T-cell (primary cell): ENCODE results near the gene HECW1. TPM values are rescaled to one million over a fixed set of nuclear protein-coding genes. Genes with fewer than 3 reads are reported as not detected.
A peak's percentile ranks its signal among the peaks of the same experiment; 100 is the strongest.

Experiments
- ATAC-seq, 4 experiments: fragments of 200-7000 bp in 3 of 4; fragments of 150-1000 bp in 1 of 4; cut with Tn5 transposase; replicated peaks in 1 of 4; 1 replicate in 3 of 4; 2 replicates in 1 of 4; pipeline ENCODE4 v1.10.0; 2021; ENCODE audit warnings: moderate library complexity in 3 of 4, mild to moderate bottlenecking in 2 of 4, moderate number of reproducible peaks in 1 of 4
- CTCF ChIA-PET, 2 donors: fragments of 300-600 bp; sonication (Branson Sonifier 250); formaldehyde crosslinking; loops; one replicate each; lab custom pipeline; 2022; ENCODE audit warnings: antibody characterized with exemption in 2 of 2; lab: Charles Lee
- POLR2A ChIA-PET, 2 donors: fragments of 300-600 bp; sonication (Branson Sonifier 250); formaldehyde crosslinking; loops; one replicate each; lab custom pipeline; 2022; ENCODE audit warnings: antibody characterized with exemption in 2 of 2; lab: Charles Lee
- DNase-seq, 35 experiments: peaks; one replicate each; pipeline versions ENCODE4 v3.0.0 to v3.0.0-alpha.2; 2013 to 2023
- H3K27ac ChIP-seq: one replicate; pipeline ENCODE4 v1.5.1; 2013; ENCODE audit warnings: low read length
- H3K27me3 ChIP-seq, 2 experiments: replicated peaks in 1 of 2; 1 replicate in 1 of 2; 2 replicates in 1 of 2; pipeline versions ENCODE4 v1.6.1 to v1.7.0; 2013; ENCODE audit warnings: low read length in 1 of 2, mixed read lengths in 1 of 2; ENCODE audit not compliant: control insufficient read depth in 2 of 2, insufficient read depth in 2 of 2; ENCODE audit errors: extremely low read depth in 1 of 2
- H3K36me3 ChIP-seq, 2 donors: 1 replicate in 1 of 2; 2 replicates in 1 of 2; pipeline versions ENCODE4 v1.6.1 to v1.7.0; 2013; ENCODE audit warnings: low read length in 1 of 2; ENCODE audit not compliant: control insufficient read depth in 2 of 2, insufficient read depth in 1 of 2; ENCODE audit errors: extremely low read depth in 1 of 2
- H3K4me1 ChIP-seq, 2 experiments: 1 replicate in 1 of 2; 2 replicates in 1 of 2; pipeline versions ENCODE4 v1.6.1 to v1.7.0; 2013; ENCODE audit warnings: low read length in 2 of 2, mixed read lengths in 1 of 2; ENCODE audit not compliant: insufficient read depth in 2 of 2, control insufficient read depth in 1 of 2; ENCODE audit errors: extremely low read depth in 1 of 2
- H3K4me3 ChIP-seq, 2 donors: 1 replicate in 1 of 2; 2 replicates in 1 of 2; pipeline versions ENCODE4 v1.5.1 to v1.7.0; 2013; ENCODE audit warnings: mild to moderate bottlenecking in 2 of 2, low read length in 1 of 2, moderate library complexity in 1 of 2; ENCODE audit not compliant: control insufficient read depth in 1 of 2; ENCODE audit errors: extremely low read depth in 1 of 2
- H3K9me3 ChIP-seq: 2 replicates; pipeline ENCODE4 v1.7.0; 2013
- H3K27ac Mint-ChIP-seq, 2 donors: one replicate each; pipeline ENCODE4 v1.8.0; 2020 to 2021; ENCODE audit warnings: mild to moderate bottlenecking in 2 of 2, mixed read lengths in 2 of 2
- H3K27me3 Mint-ChIP-seq, 2 donors: one replicate each; pipeline ENCODE4 v1.8.0; 2021 to 2022; ENCODE audit warnings: mixed read lengths in 2 of 2
- H3K36me3 Mint-ChIP-seq: one replicate; pipeline ENCODE4 v1.8.0; 2021; ENCODE audit warnings: mixed read lengths
- H3K4me1 Mint-ChIP-seq, 3 donors: one replicate each; pipeline ENCODE4 v1.8.0; 2020 to 2022; ENCODE audit warnings: mixed read lengths in 3 of 3, mild to moderate bottlenecking in 1 of 3
- H3K4me3 Mint-ChIP-seq, 3 donors: one replicate each; pipeline ENCODE4 v1.8.0; 2020 to 2022; ENCODE audit warnings: mild to moderate bottlenecking in 3 of 3, mixed read lengths in 3 of 3, moderate library complexity in 3 of 3
- H3K9me3 Mint-ChIP-seq, 3 donors: one replicate each; pipeline ENCODE4 v1.8.0; 2020 to 2022; ENCODE audit warnings: mixed read lengths in 3 of 3
- WGBS: methylation state at CpG from one replicate; pipeline ENCODE4 v1.1.5; 2013; ENCODE audit warnings: missing lambda C conversion rate; ENCODE audit not compliant: insufficient coverage; 5-methylcytosine and 5-hydroxymethylcytosine counted together
- total RNA-seq, 35 experiments: library from RNA in 6 of 35; stranded (reverse) in 6 of 35; fragments of 120-200 nt in 1 of 35; gene quantifications; one replicate each; pipeline versions ENCODE4 v1.2.1 to v1.2.4 and lab custom pipeline; 2013 to 2026

HECW1 gene
- total RNA-seq, 5 donors from 2014 or later (not counting 1 experiment from before 2014, with no cell fraction given): not detected

DNA sequence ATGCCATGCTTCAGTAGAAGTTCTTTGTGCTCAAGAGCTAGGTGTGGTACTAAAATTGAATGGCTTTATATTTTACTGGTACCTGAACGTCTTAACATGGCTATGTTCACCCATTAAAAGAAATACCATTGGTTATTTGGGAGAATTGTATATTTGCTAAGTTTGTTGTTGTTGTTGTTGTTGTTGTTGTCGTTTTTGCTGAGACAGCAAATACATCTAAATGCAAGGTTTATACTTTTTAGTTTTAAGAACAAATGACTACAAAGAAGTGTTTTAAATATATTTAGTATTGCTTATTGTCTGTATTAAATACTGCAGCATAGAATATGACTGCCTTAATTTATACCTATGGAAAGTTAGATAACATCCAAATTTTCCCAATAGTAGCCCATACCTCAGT lies 66.9 kb downstream of the HECW1 start:
- no peak overlapping the region for H3K4me3 Mint-ChIP-seq
- ChIA-PET CTCF (no interaction called here), POLR2A (no interaction called here)
- peaks cover 0 to 8% (median 0%) of the 10 kb centered on the region in 3 donors for H3K9me3 Mint-ChIP-seq
- no peaks in the 10 kb centered on the region for H3K27me3 ChIP-seq
- H3K9me3 ChIP-seq: no peaks in the 10 kb centered on the region
- H3K27me3 Mint-ChIP-seq: peaks cover 2 to 17% of the 10 kb centered on the region in 2 donors
- H3K4me1 ChIP-seq: no peaks in the 10 kb centered on the region
- no peaks in the 10 kb centered on the region for H3K36me3 ChIP-seq
- H3K27ac Mint-ChIP-seq: no peak overlapping the region
- DNase-seq (no peak), ATAC-seq (no peak)
- no peaks in the 10 kb centered on the region for H3K4me1 Mint-ChIP-seq
- no peak overlapping the region for H3K4me3 ChIP-seq
- no peak overlapping the region for H3K27ac ChIP-seq
- WGBS: no CpG with 5 or more reads among the region's 2 CpGs
- H3K36me3 Mint-ChIP-seq: no peaks in the 10 kb centered on the region

DNA sequence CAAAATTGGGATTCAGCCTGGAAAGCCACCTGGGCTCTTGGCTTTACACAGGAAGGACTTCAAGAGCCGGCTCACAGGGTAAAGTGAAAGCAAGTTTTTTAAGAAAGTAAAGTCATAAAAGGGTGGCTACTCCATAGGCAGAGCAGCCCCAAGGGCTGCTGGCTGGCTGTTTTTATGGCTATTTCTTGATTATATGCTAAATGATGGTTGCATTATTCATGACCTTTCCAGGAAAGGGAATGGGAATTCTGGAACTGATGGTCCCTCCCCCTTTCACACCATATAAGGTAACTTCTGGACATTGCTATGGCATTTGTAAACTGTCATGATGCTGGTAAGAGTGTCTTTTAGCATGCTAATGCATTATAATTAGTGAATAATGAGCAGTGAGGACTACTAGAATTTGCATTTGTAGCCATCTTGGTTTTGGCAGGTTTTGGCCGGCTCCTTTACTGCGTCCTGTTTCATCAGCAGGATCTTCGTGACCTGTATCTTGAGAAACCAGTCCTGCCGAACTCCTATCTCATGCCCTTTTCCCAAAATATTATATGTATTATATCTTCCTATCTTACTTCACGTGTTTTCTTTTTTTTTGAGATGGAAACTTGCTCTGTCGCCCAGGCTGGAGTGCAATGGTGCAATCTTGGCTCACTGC lies 80.5 kb downstream of the HECW1 start:
- Histone ChIP-seq H3K36me3 (no peaks in the 10 kb centered on the region), H3K9me3 (no peaks in the 10 kb centered on the region), H3K27me3 (peaks cover 0 to 13% of the 10 kb centered on the region in 2 experiments), H3K4me1 (no peaks in the 10 kb centered on the region), H3K4me3 (no peak overlapping the region), H3K27ac (no peak overlapping the region)
- no peaks in the 10 kb centered on the region for H3K9me3 Mint-ChIP-seq
- no peak for DNase-seq
- POLR2A ChIA-PET: no interaction called here
- no peak overlapping the region for H3K4me3 Mint-ChIP-seq
- peaks cover 12 to 22% of the 10 kb centered on the region in 2 donors for H3K27me3 Mint-ChIP-seq
- H3K36me3 Mint-ChIP-seq: no peaks in the 10 kb centered on the region
- H3K27ac Mint-ChIP-seq: no peak overlapping the region
- no peaks in the 10 kb centered on the region for H3K4me1 Mint-ChIP-seq
- ATAC-seq: no peak
- CTCF ChIA-PET: no interaction called here
- WGBS: no CpG with 5 or more reads among the region's 7 CpGs

DNA sequence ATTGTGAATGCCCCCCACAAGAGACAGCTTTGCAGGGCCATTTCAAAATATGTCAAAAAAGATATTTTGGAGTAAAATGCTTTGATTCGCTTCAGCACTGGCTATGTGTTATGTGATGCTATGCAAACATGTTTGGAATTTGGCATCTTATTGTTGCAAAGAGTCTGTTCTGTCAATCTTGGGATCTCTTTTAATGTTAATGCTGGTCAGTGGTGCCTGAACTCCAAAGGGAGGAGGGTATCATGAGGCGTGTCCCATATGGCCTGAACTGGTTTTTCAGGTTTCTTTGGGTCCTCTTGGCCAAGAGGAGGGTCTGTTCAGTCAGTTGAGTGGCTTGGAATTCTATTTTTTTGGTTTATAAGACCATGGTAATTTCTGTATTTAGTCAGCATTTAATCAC lies 81.4 kb downstream of the HECW1 start:
- H3K4me3 Mint-ChIP-seq: no peak overlapping the region
- 85% methylated on average over 1 of the region's 2 CpGs for WGBS
- Histone ChIP-seq H3K9me3 (no peaks in the 10 kb centered on the region), H3K27ac (no peak overlapping the region), H3K27me3 (peaks cover 1 to 19% of the 10 kb centered on the region in 2 experiments), H3K4me1 (no peaks in the 10 kb centered on the region), H3K4me3 (no peak overlapping the region), H3K36me3 (no peaks in the 10 kb centered on the region)
- DNase-seq: no peak
- H3K27me3 Mint-ChIP-seq: peaks cover 12 to 17% of the 10 kb centered on the region in 2 donors
- POLR2A ChIA-PET: no interaction called here
- H3K4me1 Mint-ChIP-seq: no peaks in the 10 kb centered on the region
- CTCF ChIA-PET: no interaction called here
- no peak overlapping the region for H3K27ac Mint-ChIP-seq
- no peaks in the 10 kb centered on the region for H3K9me3 Mint-ChIP-seq
- no peaks in the 10 kb centered on the region for H3K36me3 Mint-ChIP-seq
- no peak for ATAC-seq

DNA sequence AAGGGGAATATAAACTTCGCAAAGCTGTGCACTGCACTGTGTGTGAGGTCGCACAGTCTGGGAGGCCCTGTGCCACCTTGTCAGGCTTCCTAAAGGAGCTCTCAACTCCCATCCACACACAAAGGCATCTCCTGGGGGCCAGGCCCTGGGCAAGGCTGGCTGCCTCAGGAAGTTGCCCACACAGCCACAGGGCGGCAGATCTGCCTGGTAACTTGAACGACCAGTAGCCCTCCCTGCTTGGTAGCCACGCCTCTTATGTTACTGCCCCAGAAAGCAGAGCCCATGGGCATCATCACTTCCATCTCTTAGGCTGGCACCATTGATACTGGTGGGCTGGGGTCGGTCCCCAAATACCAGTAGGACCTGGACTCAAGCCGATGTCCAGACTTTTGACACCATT lies 82.8 kb downstream of the HECW1 start:
- no peak for DNase-seq
- no peak overlapping the region for H3K27ac ChIP-seq
- H3K4me1 ChIP-seq: no peaks in the 10 kb centered on the region
- peaks cover 3 to 21% of the 10 kb centered on the region in 2 experiments for H3K27me3 ChIP-seq
- 60% methylated on average over 3 of the region's 7 CpGs for WGBS
- no peak overlapping the region for H3K27ac Mint-ChIP-seq
- ATAC-seq: peak in 1 of 4 experiments; percentile 13
- CTCF ChIA-PET: no interaction called here
- peaks cover 9 to 10% of the 10 kb centered on the region in 2 donors for H3K27me3 Mint-ChIP-seq
- no peaks in the 10 kb centered on the region for H3K36me3 ChIP-seq
- H3K4me1 Mint-ChIP-seq: no peaks in the 10 kb centered on the region
- H3K9me3 Mint-ChIP-seq: no peaks in the 10 kb centered on the region
- H3K4me3 ChIP-seq: no peak overlapping the region
- H3K36me3 Mint-ChIP-seq: no peaks in the 10 kb centered on the region
- no peaks in the 10 kb centered on the region for H3K9me3 ChIP-seq
- POLR2A ChIA-PET: no interaction called here
- H3K4me3 Mint-ChIP-seq: no peak overlapping the region

DNA sequence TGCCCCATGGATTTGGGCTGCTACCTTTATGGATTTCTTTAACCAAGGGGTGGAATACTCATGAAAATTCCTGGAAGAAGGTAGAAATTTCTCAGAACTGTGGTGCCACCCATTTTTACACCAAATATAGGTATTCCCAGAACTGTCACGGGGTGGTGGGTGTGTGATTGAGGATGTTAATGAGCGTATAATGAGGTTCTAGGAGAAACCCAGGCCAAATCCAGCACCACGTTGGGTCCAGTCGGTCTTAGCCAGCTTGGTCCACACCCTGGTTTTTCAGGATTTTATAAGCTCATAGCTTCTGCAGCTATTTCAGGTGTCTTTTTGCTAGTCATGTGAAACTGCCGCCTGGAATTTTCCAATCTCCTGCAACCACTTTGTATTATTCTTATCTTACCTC lies 83.3 kb downstream of the HECW1 start:
- Histone ChIP-seq H3K27ac (no peak overlapping the region), H3K9me3 (no peaks in the 10 kb centered on the region), H3K27me3 (peaks cover 3 to 21% of the 10 kb centered on the region in 2 experiments), H3K4me1 (no peaks in the 10 kb centered on the region), H3K36me3 (no peaks in the 10 kb centered on the region), H3K4me3 (no peak overlapping the region)
- ATAC-seq: no peak
- POLR2A ChIA-PET: no interaction called here
- Mint-ChIP-seq H3K36me3 (no peaks in the 10 kb centered on the region), H3K27me3 (peaks cover 13 to 15% of the 10 kb centered on the region in 2 donors), H3K4me1 (no peaks in the 10 kb centered on the region), H3K9me3 (no peaks in the 10 kb centered on the region), H3K27ac (no peak overlapping the region), H3K4me3 (no peak overlapping the region)
- 87% methylated on average over 2 of the region's 5 CpGs for WGBS
- no peak for DNase-seq
- CTCF ChIA-PET: no interaction called here

DNA sequence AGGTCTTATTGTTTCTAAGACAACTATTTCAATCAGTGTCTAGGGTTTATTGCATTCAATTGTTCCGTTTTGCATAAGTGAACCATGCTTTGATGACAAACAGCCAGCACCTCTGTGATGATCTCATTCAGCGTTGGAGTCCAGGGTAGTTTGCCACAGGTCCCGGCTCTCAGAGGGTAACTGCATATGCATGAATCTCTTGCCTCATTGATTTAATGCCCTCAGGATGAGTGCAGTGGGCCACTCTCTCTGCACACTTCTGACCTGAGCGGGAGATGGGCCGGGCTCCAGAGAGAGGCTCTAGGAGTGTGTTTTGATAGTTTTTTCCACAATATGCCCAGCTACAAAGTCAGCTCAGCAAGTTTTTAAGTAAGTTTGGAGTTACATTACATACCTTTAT lies 83.9 kb downstream of the HECW1 start:
- Histone ChIP-seq H3K9me3 (no peaks in the 10 kb centered on the region), H3K4me1 (no peaks in the 10 kb centered on the region), H3K27ac (no peak overlapping the region), H3K27me3 (peaks cover 3 to 21% of the 10 kb centered on the region in 2 experiments), H3K36me3 (no peaks in the 10 kb centered on the region), H3K4me3 (no peak overlapping the region)
- Mint-ChIP-seq H3K4me3 (no peak overlapping the region), H3K4me1 (no peaks in the 10 kb centered on the region), H3K36me3 (no peaks in the 10 kb centered on the region), H3K9me3 (no peaks in the 10 kb centered on the region), H3K27ac (no peak overlapping the region), H3K27me3 (peaks cover 14 to 15% of the 10 kb centered on the region in 2 donors)
- no peak for ATAC-seq
- ChIA-PET POLR2A (no interaction called here), CTCF (no interaction called here)
- 73% methylated on average over 2 of the region's 5 CpGs for WGBS
- DNase-seq: no peak
